A549 (cell line): ENCODE data around the gene NSUN6. TPM values are rescaled to one million over a fixed set of nuclear protein-coding genes. Genes with fewer than 3 reads are reported as not detected.

Source experiments
- ATAC-seq, 2 experiments: fragments of 200-7000 bp in 1 of 2; fragments of >200 bp in 1 of 2; cut with Nextera tagmentation in 1 of 2; cut with Tn5 transposase in 1 of 2; 3 replicates each; pipeline versions ENCODE4 v1.8.0 to v1.9.1; 2018 to 2020; ENCODE audit warnings: mild to moderate bottlenecking in 1 of 2, moderate library complexity in 1 of 2
- CTCF ChIA-PET: fragments of 300-600 bp; sonication (Branson Sonifier 250); formaldehyde crosslinking; extraction: SDS; loops from one replicate; lab custom pipeline; 2021; ENCODE audit warnings: antibody characterized with exemption, inconsistent platforms; lab: Yijun Ruan, JAX
- POLR2A ChIA-PET: fragments of 350-600 bp; formaldehyde crosslinking; extraction: SDS; loops from one replicate; lab custom pipeline; 2021; ENCODE audit warnings: antibody characterized with exemption, inconsistent platforms; lab: Yijun Ruan, JAX
- DNase-seq, 2 experiments: peaks; one replicate each; pipeline versions ENCODE4 v3.0.0 to v3.0.0-alpha.2; 2011 to 2016; ENCODE audit warnings: low read depth in 1 of 2, low spot score in 1 of 2
- FAIRE-seq: peaks from 2 replicates; lab custom pipeline; 2011; peaks lifted over from hg19 to GRCh38; lab: Jason Lieb, UNC
- H3K27ac ChIP-seq, 2 experiments: fragments of >200 bp; sonication (Bioruptor Twin); formaldehyde crosslinking; 3 replicates each; pipeline ENCODE4 v1.5.1; 2016 to 2017
- H3K4me1 ChIP-seq: fragments of >200 bp; sonication (Bioruptor Twin); formaldehyde crosslinking; 3 replicates; pipeline ENCODE4 v1.6.1; 2016
- H3K4me2 ChIP-seq: fragments of >200 bp; sonication (Bioruptor Twin); formaldehyde crosslinking; 3 replicates; pipeline ENCODE4 v1.6.1; 2016
- H3K4me3 ChIP-seq: fragments of >200 bp; sonication (Bioruptor Twin); formaldehyde crosslinking; 3 replicates; pipeline ENCODE4 v1.5.1; 2016
- H3K9me3 ChIP-seq: fragments of >200 bp; sonication (Bioruptor Twin); formaldehyde crosslinking; 3 replicates; pipeline ENCODE4 v1.6.1; 2016
- BHLHE40 ChIP-seq: IDR thresholded peaks from 2 replicates; pipeline ENCODE4 v1.6.1; 2012; ENCODE audit warnings: low read depth, low read length, inconsistent platforms
- CEBPB ChIP-seq, 2 experiments: fragments of >200 bp in 1 of 2; sonication (Bioruptor Twin) in 1 of 2; formaldehyde crosslinking in 1 of 2; IDR thresholded peaks; 2 replicates each; pipeline ENCODE4 v1.6.1; 2012 to 2016
- CHD4 ChIP-seq: fragments of 200-600 bp; sonication (generic); IDR thresholded peaks from 2 replicates; pipeline ENCODE4 v1.6.1; 2016; ENCODE audit warnings: antibody characterized with exemption, mild to moderate bottlenecking, borderline replicate concordance
- EHMT2 ChIP-seq: fragments of 200-600 bp; sonication (generic); IDR thresholded peaks from 2 replicates; pipeline ENCODE4 v1.6.1; 2016; ENCODE audit warnings: antibody characterized with exemption, low read depth, mild to moderate bottlenecking, moderate library complexity
- EP300 ChIP-seq, 2 experiments: fragments of >200 bp; sonication (Bioruptor Twin); formaldehyde crosslinking; IDR thresholded peaks; 2 replicates in 1 of 2; 3 replicates in 1 of 2; pipeline ENCODE4 v1.6.1; 2016 to 2017
- FOSL2 ChIP-seq, 2 experiments: fragments of 450-650 bp in 1 of 2; fragments of >200 bp in 1 of 2; sonication (Bioruptor Twin) in 1 of 2; formaldehyde crosslinking; IDR thresholded peaks; 2 replicates each; pipeline versions ENCODE4 v1.5.0 to v1.6.1; 2016 to 2020; ENCODE audit warnings: mild to moderate bottlenecking in 1 of 2, moderate library complexity in 1 of 2
- FOXS1 ChIP-seq: fragments of 250-450 bp; sonication (Bioruptor Pico); IDR thresholded peaks from 2 replicates; pipeline ENCODE4 v1.5.0; 2020; ENCODE audit warnings: mild to moderate bottlenecking, moderate library complexity
- GATA3 ChIP-seq: IDR thresholded peaks from 2 replicates; pipeline ENCODE4 v1.6.1; 2012; ENCODE audit warnings: borderline replicate concordance
- HOXB13 ChIP-seq: fragments of 250-450 bp; sonication (Bioruptor Pico); IDR thresholded peaks from 2 replicates; pipeline ENCODE4 v1.5.0; 2020; ENCODE audit warnings: low read depth, mild to moderate bottlenecking, moderate library complexity
- KDM5A ChIP-seq: fragments of 200-600 bp; sonication (generic); IDR thresholded peaks from 2 replicates; pipeline ENCODE4 v1.6.1; 2016; ENCODE audit warnings: antibody characterized with exemption, mild to moderate bottlenecking
- MAFK ChIP-seq: fragments of 450-650 bp; IDR thresholded peaks from 2 replicates; pipeline ENCODE4 v1.6.1; 2014; ENCODE audit not compliant: partially characterized antibody
- MYC ChIP-seq: IDR thresholded peaks from 2 replicates; pipeline ENCODE4 v1.6.1; 2012; ENCODE audit warnings: mild to moderate bottlenecking, inconsistent platforms, low read length, improper control_type of control experiment, borderline replicate concordance
- NFE2L2 ChIP-seq: fragments of 150-350 bp; conservative IDR thresholded peaks from 2 replicates; pipeline ENCODE4 v1.6.1; 2014; ENCODE audit warnings: low read length
- NPAS2 ChIP-seq: fragments of 250-450 bp; sonication (Bioruptor Pico); IDR thresholded peaks from 2 replicates; pipeline ENCODE4 v1.8.0; 2022; ENCODE audit warnings: mild to moderate bottlenecking, moderate library complexity, borderline replicate concordance
- NR3C1 ChIP-seq: fragments of >200 bp; sonication (Bioruptor Twin); formaldehyde crosslinking; IDR thresholded peaks from 3 replicates; pipeline ENCODE4 v1.6.1; 2017
- RAD21 ChIP-seq, 2 experiments: fragments of >200 bp in 1 of 2; sonication (Bioruptor Twin) in 1 of 2; formaldehyde crosslinking in 1 of 2; IDR thresholded peaks in 1 of 2; conservative IDR thresholded peaks in 1 of 2; 2 replicates in 1 of 2; 3 replicates in 1 of 2; pipeline ENCODE4 v1.6.1; 2012 to 2018; ENCODE audit warnings: inconsistent platforms in 1 of 2
- RARB ChIP-seq: fragments of 250-450 bp; sonication (Bioruptor Pico); IDR thresholded peaks from 2 replicates; pipeline ENCODE4 v1.8.0; 2021; ENCODE audit warnings: mild to moderate bottlenecking, moderate library complexity
- RCOR1 ChIP-seq: fragments of 150-350 bp; IDR thresholded peaks from 2 replicates; pipeline ENCODE4 v1.6.1; 2014; ENCODE audit warnings: antibody characterized with exemption, low read length, low read depth
- ZNF302 ChIP-seq: fragments of 250-450 bp; sonication (Bioruptor Pico); IDR thresholded peaks from 2 replicates; pipeline ENCODE4 v1.9.0; 2021; ENCODE audit warnings: inconsistent platforms, mild to moderate bottlenecking, moderate library complexity
- WGBS: methylation state at CpG from one replicate; pipeline ENCODE4 v1.1.6; 2017; ENCODE audit errors: missing lambda C conversion rate; 5-methylcytosine and 5-hydroxymethylcytosine counted together
- polyA plus RNA-seq, 4 experiments: library from polyadenylated mRNA; depleted of rRNA in 3 of 4; stranded (reverse); fragments of >200 nt; fragmentation: RNase III in 1 of 4; extraction: RNeasy Plus Mini Kit Qiagen cat#74134 plus additional on column Dnase treatment in 1 of 4; gene quantifications; 2 replicates in 3 of 4; 3 replicates in 1 of 4; pipeline ENCODE4 v1.2.3, GENCODE V29; 2011 to 2017
- TF ChIP-seq, protein P1 (sequence below): IDR thresholded peaks from 2 replicates; pipeline ENCODE4 v1.6.1; 2012
- TF ChIP-seq, protein P2 (sequence below): fragments of 150-350 bp; IDR thresholded peaks from 2 replicates; pipeline ENCODE4 v1.6.1; 2014; ENCODE audit warnings: low read depth, mild to moderate bottlenecking, low read length
- TF ChIP-seq, protein P3 (sequence below): fragments of 200-600 bp; sonication (generic); IDR thresholded peaks from 2 replicates; pipeline ENCODE4 v1.6.1; 2016; ENCODE audit warnings: antibody characterized with exemption, mild to moderate bottlenecking, moderate library complexity
- TF ChIP-seq, protein P4 (sequence below): IDR thresholded peaks from 2 replicates; pipeline ENCODE4 v1.6.1; 2012; ENCODE audit warnings: low read depth, borderline replicate concordance
- TF ChIP-seq, protein P5 (sequence below): fragments of 450-650 bp; IDR thresholded peaks from 2 replicates; pipeline ENCODE4 v1.6.1; 2014; ENCODE audit warnings: antibody characterized with exemption
- TF ChIP-seq, protein P6 (sequence below): fragments of >200 bp; sonication (Bioruptor Twin); formaldehyde crosslinking; IDR thresholded peaks from 3 replicates; pipeline ENCODE4 v1.6.1; 2016

The NSUN6 gene
- polyA plus RNA-seq, 2 of the 4 experiments (the other 2 are of a cell fraction): 6.5 to 14.7 TPM

DNA sequence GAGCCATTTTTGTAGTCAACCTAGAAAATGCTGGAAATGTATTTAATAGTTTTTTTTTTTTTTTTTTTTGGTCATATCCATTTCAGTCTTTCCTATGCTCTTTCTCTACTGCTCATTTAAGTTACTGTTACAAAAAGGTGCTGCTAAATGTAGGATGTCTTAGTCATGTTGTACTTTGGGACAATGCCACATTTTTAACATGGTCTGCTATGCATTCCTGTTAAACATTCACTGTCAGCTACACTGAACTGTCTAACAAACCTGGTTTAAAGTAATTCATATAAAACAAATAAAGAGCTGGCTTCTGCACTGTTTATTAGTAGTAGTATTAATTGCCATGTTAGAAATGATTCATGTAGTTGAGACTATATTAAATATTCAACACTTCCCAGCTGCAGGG, 108.6 kb downstream of the NSUN6 start:
- Histone ChIP-seq H3K4me1 (peaks cover 8% of the 10 kb centered on the region; the same call in 2 of the 3 replicates), H3K4me3 (no peak overlapping the region), H3K27ac (no peak overlapping the region), H3K9me3 (no peaks in the 10 kb centered on the region), H3K4me2 (peak overlapping the region; percentile 12; the same call in 1 of the 3 replicates)
- no peak for FAIRE-seq
- ChIA-PET POLR2A (no interaction called here), CTCF (interaction anchor here (0.8 to 1.1 kb wide), 2 partner anchors 28 to 37 kb away, joined by 3 read pairs; no protein-coding TSS in a partner anchor)
- no peak for ATAC-seq
- no peak for TF ChIP-seq RAD21 (conservative IDR thresholded peaks at IDR 0.05 in 1 of 2, IDR thresholded peaks at IDR 0.05 in 1 of 2)
- TF ChIP-seq EP300 (IDR thresholded peaks at IDR 0.05): no peak
- no peak for TF ChIP-seq NPAS2
- TF ChIP-seq, protein P1, sequence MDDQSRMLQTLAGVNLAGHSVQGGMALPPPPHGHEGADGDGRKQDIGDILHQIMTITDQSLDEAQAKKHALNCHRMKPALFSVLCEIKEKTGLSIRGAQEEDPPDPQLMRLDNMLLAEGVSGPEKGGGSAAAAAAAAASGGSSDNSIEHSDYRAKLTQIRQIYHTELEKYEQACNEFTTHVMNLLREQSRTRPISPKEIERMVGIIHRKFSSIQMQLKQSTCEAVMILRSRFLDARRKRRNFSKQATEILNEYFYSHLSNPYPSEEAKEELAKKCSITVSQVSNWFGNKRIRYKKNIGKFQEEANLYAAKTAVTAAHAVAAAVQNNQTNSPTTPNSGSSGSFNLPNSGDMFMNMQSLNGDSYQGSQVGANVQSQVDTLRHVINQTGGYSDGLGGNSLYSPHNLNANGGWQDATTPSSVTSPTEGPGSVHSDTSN: no peak
- TF ChIP-seq, protein P2, sequence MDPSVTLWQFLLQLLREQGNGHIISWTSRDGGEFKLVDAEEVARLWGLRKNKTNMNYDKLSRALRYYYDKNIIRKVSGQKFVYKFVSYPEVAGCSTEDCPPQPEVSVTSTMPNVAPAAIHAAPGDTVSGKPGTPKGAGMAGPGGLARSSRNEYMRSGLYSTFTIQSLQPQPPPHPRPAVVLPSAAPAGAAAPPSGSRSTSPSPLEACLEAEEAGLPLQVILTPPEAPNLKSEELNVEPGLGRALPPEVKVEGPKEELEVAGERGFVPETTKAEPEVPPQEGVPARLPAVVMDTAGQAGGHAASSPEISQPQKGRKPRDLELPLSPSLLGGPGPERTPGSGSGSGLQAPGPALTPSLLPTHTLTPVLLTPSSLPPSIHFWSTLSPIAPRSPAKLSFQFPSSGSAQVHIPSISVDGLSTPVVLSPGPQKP: no peak
- no peak for TF ChIP-seq NFE2L2
- no peak for TF ChIP-seq KDM5A
- no peak for TF ChIP-seq FOXS1 (CRISPR knock-in tag)
- TF ChIP-seq, protein P3, sequence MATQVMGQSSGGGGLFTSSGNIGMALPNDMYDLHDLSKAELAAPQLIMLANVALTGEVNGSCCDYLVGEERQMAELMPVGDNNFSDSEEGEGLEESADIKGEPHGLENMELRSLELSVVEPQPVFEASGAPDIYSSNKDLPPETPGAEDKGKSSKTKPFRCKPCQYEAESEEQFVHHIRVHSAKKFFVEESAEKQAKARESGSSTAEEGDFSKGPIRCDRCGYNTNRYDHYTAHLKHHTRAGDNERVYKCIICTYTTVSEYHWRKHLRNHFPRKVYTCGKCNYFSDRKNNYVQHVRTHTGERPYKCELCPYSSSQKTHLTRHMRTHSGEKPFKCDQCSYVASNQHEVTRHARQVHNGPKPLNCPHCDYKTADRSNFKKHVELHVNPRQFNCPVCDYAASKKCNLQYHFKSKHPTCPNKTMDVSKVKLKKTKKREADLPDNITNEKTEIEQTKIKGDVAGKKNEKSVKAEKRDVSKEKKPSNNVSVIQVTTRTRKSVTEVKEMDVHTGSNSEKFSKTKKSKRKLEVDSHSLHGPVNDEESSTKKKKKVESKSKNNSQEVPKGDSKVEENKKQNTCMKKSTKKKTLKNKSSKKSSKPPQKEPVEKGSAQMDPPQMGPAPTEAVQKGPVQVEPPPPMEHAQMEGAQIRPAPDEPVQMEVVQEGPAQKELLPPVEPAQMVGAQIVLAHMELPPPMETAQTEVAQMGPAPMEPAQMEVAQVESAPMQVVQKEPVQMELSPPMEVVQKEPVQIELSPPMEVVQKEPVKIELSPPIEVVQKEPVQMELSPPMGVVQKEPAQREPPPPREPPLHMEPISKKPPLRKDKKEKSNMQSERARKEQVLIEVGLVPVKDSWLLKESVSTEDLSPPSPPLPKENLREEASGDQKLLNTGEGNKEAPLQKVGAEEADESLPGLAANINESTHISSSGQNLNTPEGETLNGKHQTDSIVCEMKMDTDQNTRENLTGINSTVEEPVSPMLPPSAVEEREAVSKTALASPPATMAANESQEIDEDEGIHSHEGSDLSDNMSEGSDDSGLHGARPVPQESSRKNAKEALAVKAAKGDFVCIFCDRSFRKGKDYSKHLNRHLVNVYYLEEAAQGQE: no peak
- TF ChIP-seq EHMT2: no peak
- TF ChIP-seq FOSL2 (IDR thresholded peaks at IDR 0.05): no peak
- no peak for TF ChIP-seq FOSL2 (CRISPR knock-in tag; IDR thresholded peaks at IDR 0.05)
- DNase-seq: no peak

DNA sequence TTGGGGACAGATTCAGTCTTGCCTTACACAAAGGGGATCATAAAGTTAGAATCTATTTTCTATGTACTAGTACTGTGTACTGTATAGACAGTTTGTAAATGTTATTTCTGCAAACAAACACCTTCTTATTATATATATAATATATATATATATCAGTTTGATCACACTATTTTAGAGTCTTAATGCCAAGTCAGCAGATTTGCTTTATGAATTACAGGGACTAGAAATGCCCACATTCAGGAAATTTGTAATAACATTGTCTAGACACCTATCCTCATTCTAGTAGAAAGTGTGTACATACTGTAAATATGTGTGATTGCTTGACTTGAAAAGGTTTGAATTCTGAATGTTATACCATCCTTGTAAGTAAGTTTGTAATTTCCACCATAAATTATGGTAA, 111.2 kb downstream of the NSUN6 start:
- FAIRE-seq (no peak), DNase-seq (no peak), ATAC-seq (no peak)
- H3K27ac ChIP-seq: no peak overlapping the region
- H3K4me3 ChIP-seq: no peak overlapping the region
- CTCF ChIA-PET: no interaction called here
- peaks cover 8% of the 10 kb centered on the region; the same call in 2 of the 3 replicates for H3K4me1 ChIP-seq
- no peak for TF ChIP-seq MYC
- peak; percentile 82 for TF ChIP-seq MAFK
- TF ChIP-seq NR3C1: no peak
- TF ChIP-seq, all 56 proteins: peak for 1
- POLR2A ChIA-PET: no interaction called here
- Histone ChIP-seq H3K9me3 (no peaks in the 10 kb centered on the region), H3K4me2 (no peak overlapping the region)

DNA sequence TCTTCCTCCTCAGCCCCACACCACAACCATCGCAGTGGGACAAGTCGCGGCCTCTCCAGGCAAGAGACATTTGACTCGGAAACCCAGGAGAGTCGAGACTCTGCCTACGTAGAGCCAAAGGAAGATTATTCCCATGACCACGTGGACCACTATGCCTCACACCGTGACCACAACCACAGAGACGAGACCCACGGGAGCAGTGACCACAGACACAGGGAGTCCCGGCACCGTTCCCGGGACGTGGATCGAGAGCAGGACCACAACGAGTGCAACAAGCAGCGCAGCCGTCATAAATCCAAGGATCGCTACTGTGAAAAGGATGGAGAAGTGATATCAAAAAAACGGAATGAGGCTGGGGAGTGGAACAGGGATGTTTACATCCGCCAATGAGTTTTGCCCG, 112.1 kb downstream of the NSUN6 start:
- 89% methylated on average over 22 of the region's 22 CpGs for WGBS
- ChIA-PET CTCF (no interaction called here), POLR2A (no interaction called here)
- Histone ChIP-seq H3K9me3 (no peaks in the 10 kb centered on the region), H3K4me3 (no peak overlapping the region), H3K27ac (no peak overlapping the region), H3K4me2 (no peak overlapping the region), H3K4me1 (peaks cover 8% of the 10 kb centered on the region; the same call in 2 of the 3 replicates)
- no peak for TF ChIP-seq FOXS1 (CRISPR knock-in tag)
- TF ChIP-seq CHD4: no peak
- no peak for TF ChIP-seq HOXB13 (CRISPR knock-in tag)
- TF ChIP-seq ZNF302: no peak
- no peak for TF ChIP-seq RARB
- no peak for TF ChIP-seq RCOR1
- no peak for TF ChIP-seq BHLHE40
- TF ChIP-seq GATA3: no peak
- TF ChIP-seq MYC: no peak
- TF ChIP-seq, protein P4, sequence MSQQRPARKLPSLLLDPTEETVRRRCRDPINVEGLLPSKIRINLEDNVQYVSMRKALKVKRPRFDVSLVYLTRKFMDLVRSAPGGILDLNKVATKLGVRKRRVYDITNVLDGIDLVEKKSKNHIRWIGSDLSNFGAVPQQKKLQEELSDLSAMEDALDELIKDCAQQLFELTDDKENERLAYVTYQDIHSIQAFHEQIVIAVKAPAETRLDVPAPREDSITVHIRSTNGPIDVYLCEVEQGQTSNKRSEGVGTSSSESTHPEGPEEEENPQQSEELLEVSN: no peak
- no peak for TF ChIP-seq KDM5A
- TF ChIP-seq, protein P5, sequence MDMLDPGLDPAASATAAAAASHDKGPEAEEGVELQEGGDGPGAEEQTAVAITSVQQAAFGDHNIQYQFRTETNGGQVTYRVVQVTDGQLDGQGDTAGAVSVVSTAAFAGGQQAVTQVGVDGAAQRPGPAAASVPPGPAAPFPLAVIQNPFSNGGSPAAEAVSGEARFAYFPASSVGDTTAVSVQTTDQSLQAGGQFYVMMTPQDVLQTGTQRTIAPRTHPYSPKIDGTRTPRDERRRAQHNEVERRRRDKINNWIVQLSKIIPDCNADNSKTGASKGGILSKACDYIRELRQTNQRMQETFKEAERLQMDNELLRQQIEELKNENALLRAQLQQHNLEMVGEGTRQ: no peak
- no peak for TF ChIP-seq CEBPB (IDR thresholded peaks at IDR 0.05)
- TF ChIP-seq, protein P6, sequence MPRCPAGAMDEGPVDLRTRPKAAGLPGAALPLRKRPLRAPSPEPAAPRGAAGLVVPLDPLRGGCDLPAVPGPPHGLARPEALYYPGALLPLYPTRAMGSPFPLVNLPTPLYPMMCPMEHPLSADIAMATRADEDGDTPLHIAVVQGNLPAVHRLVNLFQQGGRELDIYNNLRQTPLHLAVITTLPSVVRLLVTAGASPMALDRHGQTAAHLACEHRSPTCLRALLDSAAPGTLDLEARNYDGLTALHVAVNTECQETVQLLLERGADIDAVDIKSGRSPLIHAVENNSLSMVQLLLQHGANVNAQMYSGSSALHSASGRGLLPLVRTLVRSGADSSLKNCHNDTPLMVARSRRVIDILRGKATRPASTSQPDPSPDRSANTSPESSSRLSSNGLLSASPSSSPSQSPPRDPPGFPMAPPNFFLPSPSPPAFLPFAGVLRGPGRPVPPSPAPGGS: no peak
- no peak for TF ChIP-seq NFE2L2
- DNase-seq (no peak), FAIRE-seq (no peak), ATAC-seq (no peak)
